Measurements from ENCODE around the gene AQP5.

AQP5 gene

DNA sequence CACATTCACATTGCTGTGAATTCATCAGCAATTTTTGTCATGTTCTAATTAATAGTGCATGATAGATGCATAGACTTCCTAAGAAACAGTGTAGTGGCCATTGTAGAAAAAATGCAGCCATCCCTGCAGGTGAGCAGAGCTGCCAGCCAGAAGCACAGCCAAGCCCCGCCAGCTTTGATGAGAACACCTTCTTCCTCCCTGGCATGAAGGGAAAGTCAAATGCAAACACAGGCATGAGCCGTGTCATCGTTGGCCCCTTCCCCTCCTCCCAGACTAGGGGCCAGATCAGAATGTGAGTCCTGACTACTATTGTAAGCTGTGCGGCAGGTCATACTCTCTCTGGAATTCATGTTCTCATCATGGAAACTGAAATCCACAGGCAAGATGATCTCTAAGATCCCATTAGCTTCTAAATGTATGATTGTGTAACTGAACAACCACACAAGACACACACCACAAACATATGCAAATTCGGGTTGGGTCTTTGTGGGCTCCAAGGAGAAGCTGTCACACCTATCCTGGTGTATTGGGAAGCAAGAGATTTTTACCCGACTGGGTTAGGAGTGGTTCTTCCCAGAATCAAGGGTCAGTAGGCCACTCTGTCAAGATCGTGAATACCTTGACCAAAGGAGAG is 14.0 kb upstream of the AQP5 start:
- no peak overlapping the region for H3K27ac ChIP-seq
- TF ChIP-seq, protein P1, sequence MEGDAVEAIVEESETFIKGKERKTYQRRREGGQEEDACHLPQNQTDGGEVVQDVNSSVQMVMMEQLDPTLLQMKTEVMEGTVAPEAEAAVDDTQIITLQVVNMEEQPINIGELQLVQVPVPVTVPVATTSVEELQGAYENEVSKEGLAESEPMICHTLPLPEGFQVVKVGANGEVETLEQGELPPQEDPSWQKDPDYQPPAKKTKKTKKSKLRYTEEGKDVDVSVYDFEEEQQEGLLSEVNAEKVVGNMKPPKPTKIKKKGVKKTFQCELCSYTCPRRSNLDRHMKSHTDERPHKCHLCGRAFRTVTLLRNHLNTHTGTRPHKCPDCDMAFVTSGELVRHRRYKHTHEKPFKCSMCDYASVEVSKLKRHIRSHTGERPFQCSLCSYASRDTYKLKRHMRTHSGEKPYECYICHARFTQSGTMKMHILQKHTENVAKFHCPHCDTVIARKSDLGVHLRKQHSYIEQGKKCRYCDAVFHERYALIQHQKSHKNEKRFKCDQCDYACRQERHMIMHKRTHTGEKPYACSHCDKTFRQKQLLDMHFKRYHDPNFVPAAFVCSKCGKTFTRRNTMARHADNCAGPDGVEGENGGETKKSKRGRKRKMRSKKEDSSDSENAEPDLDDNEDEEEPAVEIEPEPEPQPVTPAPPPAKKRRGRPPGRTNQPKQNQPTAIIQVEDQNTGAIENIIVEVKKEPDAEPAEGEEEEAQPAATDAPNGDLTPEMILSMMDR (conservative IDR thresholded peaks at IDR 0.05): no peak
- TF ChIP-seq ZFX (IDR thresholded peaks at IDR 0.05): no peak

DNA sequence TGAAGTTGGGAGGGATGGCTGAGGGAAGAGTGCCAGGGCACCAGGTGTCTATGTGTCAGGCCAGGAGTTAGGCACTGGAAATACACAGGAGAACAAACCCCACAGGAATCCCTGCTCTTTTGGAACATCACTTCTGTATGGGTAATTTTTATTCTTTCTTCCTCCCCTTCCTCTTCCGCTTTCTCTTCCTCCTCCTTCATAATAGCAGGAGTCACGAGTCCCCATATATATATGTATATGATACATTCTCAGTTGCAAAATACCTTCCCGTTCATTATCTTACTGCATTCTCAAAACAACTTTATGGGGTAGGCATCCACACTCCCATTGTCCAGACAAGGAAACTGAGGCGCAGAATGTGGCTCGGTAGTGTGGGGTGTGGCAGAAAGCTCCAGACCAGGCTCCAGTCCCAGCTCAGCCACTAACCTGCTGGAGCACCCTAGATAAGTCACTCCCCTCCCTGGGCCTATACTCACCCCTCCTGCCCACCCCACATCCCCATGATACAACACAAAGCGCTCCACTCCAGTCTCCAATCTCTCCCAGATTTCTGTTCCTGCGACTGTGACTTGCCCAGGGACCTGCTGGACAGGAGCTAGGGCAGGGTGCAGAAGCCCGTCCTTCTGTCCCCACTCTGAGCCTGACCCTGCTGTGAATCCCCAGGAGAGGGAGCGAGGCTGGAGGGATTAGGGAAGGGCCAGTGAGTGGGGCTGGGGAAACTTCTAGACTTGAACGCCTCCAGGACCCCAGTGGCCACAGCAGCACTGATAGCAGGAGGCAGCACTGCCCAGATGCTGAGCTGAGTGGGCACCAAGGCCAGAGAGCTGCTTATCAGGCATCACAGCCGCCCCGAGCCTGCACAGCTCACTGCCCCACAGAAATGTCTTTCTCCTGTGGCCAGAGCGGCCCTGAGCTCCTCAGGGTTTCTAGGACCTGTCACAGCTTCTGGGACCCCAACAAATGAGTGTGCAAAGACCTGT is 12.5 kb upstream of the AQP5 start:
- no peak overlapping the region for H3K27ac ChIP-seq

DNA sequence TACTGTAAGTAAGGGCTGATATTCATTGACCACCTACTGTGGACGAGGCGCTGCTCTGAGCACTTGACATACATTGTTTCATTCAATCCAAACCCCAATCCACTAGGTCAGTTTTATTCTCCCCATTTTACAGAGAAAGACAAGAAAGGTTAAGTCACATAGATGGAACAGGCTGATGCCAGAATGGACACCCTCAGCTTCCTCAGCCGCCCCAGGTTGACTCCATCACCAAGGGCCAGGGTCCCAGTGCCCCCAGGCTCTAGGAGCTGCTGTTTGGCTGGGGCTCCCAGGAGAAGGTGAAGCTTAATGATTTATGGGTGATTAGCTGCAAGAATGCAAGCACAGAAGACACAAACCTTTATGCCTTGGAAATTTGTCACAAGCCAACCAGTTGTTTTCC is 11.8 kb upstream of the AQP5 start:
- H3K27ac ChIP-seq: no peak overlapping the region
- TF ChIP-seq, protein P1 (conservative IDR thresholded peaks at IDR 0.05): no peak
- no peak for TF ChIP-seq ZFX (IDR thresholded peaks at IDR 0.05)

More for the DNA sequence above, 12.5 kb upstream of the AQP5 start:
- no peak for TF ChIP-seq ZFX (IDR thresholded peaks at IDR 0.05)
- TF ChIP-seq, protein P1 (conservative IDR thresholded peaks at IDR 0.05): no peak

DNA sequence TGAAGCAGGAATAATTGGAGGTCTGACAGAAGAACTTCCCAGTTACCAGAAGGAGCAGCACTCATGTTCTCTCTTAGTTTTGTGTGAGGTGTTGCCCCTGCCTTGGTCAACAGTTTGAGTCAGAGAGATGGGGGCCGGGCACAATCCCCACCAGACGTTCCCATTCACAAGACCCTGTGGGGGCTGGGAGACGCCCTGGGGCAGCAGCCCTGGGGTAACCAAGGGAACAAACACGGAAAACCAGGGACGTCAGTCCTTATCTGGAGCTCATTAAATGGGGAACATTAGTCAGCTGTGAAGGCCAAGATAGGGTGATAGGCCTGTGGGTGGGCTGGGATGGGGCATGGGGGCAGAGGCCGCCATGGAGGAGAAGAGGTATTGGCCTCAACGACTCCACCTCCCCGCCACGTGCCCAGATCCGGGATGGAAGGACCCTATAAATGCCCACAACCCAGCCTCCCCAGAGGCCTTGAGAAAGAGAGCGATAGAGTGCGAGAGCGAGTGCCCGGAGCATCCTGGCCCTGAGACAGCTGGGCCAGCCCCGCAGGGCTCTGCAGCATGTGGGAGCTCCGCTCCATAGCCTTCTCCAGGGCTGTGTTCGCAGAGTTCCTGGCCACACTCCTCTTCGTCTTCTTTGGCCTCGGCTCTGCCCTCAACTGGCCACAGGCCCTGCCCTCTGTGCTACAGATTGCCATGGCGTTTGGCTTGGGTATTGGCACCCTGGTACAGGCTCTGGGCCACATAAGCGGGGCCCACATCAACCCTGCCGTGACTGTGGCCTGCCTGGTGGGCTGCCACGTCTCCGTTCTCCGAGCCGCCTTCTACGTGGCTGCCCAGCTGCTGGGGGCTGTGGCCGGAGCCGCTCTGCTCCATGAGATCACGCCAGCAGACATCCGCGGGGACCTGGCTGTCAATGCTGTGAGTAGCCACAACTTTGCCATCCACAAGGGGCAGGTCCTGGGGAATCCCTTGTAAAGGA is 11.1 kb upstream of the AQP5 start, which contains the start of gene AQP2:
AQP2 (plus strand) TSS at position 465 of the 979 bp plus-strand sequence; CDS start at position 559, 94 bp downstream.
- no peak for TF ChIP-seq ZFX (IDR thresholded peaks at IDR 0.05)
- TF ChIP-seq, protein P1 (conservative IDR thresholded peaks at IDR 0.05): no peak
- H3K27ac ChIP-seq: no peak within 1 kb of the TSS

DNA sequence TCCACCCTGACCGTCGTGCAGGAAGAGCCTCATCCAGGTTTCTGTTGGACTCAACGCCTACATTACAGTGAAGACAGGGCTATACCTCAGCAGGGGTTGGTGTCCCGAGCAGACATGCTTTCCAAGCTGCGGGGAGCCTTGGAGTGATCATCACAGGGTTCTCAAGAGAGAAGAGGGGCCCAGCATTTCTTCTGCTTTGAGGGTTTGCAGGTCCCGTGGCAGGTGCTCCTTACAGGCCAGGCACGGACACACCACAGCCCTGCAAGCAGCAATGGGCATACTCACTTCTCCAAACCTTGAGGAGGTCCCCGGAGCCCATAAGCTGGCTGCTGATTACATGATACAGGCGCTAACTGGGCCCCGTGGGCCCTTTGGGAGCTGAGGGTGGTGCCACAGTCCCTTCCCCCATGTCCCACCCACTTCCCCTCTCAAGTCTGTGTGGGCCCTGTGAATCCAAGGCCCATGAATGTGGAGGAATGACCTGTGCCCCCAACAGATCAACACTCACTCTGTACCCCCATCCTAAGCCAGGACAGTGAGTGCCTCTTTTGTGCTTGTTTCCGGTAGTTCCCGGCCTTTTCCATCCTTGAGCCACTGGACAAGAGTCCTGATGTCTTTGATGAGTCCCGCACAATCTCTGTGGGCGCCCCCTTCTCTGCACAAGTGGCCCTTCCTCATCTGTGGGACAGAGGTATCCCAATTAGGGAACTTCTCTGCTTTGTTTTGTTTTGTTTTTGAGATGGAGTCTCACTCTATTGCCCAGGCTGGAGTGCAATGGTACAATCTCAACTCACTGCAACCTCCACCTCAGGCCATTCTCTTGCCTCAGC is 10.0 kb upstream of the AQP5 start:
- H3K27ac ChIP-seq: no peak overlapping the region
- no peak for TF ChIP-seq ZFX (IDR thresholded peaks at IDR 0.05)
- TF ChIP-seq, protein P1 (conservative IDR thresholded peaks at IDR 0.05): no peak

DNA sequence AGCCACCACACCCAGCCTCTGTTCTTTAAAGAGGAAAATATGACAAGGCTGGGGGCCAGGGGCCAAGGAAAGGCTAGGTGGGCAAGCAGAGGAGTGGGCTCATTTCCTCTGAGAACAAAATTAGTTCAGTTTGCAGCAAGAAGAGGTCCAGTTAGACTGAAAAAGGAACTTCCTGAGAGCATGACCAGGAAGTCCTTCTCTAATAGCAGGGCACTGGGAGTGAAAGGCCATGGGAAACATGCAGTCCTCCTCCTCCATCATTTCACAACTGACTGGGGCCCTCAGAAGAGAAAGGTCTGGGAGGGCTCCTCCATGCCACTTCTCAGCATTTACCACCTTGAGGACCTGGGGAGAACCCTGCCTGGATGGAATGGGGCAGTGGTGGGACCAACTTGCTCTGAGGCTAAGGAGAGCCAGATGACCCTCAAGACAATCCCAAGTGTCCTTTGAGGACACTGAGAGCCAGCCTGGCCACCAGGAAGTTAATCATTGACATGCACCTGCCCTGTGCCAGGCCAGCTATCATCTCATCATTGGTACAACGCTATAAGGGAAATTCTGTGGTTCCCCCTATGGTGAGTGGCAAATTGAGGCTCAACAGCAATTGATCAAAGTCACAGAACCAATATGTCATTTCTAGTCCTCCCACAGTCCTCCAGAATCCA is 9.1 kb upstream of the AQP5 start:
- TF ChIP-seq, protein P1 (conservative IDR thresholded peaks at IDR 0.05): no peak
- TF ChIP-seq ZFX (IDR thresholded peaks at IDR 0.05): no peak
- no peak overlapping the region for H3K27ac ChIP-seq

All from C4-2B (cell line).